Uterus (tissue), 2 donors: Measurements from ENCODE around the gene VSNL1.

Source experiments
- CTCF ChIP-seq, 4 experiments: fragments of 200-600 bp in 2 of 4; fragments of 450-650 bp in 2 of 4; sonication (generic) in 2 of 4; IDR thresholded peaks; one replicate each; pipeline ENCODE4 v1.5.1; 2016 to 2019; ENCODE audit warnings: antibody characterized with exemption in 4 of 4, mild to moderate bottlenecking in 2 of 4, moderate library complexity in 1 of 4
- POLR2A ChIP-seq, 2 donors: fragments of 450-650 bp; IDR thresholded peaks; one replicate each; pipeline ENCODE4 v1.6.1; 2016; ENCODE audit warnings: antibody characterized with exemption in 2 of 2, mild to moderate bottlenecking in 1 of 2, moderate library complexity in 1 of 2

- TF ChIP-seq CTCF (IDR thresholded peaks at IDR 0.05), result no peak
- TF ChIP-seq POLR2A (IDR thresholded peaks at IDR 0.05), result no peak
Observed at GRCh38 chr2:17517481-17518211, 22.9 kb upstream of the VSNL1 start.
